B cell (primary cell): ENCODE data around the gene ARHGDIG.

Experiments
- EZH2 ChIP-seq: IDR thresholded peaks from 2 replicates; pipeline ENCODE4 v1.6.1; 2012; ENCODE audit warnings: borderline replicate concordance, low read depth, mild to moderate bottlenecking, moderate library complexity, low read length; ENCODE audit not compliant: insufficient read depth, poor library complexity, severe bottlenecking
- TF ChIP-seq, protein P1 (sequence below): fragments of 200-600 bp; IDR thresholded peaks from one replicate; pipeline ENCODE4 v1.8.0; 2022; ENCODE audit warnings: antibody characterized with exemption, mild to moderate bottlenecking

DNA sequence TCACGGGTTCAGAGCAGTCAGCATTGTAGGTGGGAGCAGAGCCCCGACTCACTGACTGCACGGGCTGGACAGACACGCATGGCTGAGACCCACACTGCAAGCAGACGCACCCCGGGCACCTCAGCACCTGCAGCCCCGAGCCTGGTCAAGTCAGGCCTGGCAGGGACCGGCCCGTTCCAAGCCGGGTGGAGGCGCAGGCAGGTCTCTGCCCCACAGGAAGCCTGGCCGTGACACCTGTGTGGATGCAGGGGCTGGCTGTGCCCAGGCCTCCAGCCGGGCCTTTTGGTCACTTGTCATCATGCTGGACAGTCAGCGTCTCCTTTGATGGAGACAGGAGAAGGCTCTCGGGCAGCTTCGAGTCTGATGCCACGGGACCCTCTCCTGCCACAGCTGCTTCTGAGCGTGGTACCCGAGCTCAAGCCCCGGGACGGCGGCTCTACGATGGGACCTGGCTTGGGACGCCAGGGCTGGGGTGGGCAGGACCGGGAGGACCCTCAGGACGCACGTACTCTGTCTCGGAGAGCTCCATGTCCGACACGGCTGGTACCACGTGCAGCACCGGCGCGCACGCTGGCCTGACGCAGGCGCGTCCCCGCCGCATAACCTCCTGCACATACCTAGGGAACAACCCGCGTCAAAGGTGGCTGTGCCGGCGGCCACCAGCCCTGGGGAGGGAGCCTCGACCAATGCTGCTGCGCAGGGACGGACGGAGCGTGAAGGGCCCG is 10.5 kb downstream of the ARHGDIG start:
- TF ChIP-seq, protein P1, sequence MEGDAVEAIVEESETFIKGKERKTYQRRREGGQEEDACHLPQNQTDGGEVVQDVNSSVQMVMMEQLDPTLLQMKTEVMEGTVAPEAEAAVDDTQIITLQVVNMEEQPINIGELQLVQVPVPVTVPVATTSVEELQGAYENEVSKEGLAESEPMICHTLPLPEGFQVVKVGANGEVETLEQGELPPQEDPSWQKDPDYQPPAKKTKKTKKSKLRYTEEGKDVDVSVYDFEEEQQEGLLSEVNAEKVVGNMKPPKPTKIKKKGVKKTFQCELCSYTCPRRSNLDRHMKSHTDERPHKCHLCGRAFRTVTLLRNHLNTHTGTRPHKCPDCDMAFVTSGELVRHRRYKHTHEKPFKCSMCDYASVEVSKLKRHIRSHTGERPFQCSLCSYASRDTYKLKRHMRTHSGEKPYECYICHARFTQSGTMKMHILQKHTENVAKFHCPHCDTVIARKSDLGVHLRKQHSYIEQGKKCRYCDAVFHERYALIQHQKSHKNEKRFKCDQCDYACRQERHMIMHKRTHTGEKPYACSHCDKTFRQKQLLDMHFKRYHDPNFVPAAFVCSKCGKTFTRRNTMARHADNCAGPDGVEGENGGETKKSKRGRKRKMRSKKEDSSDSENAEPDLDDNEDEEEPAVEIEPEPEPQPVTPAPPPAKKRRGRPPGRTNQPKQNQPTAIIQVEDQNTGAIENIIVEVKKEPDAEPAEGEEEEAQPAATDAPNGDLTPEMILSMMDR: no peak
- TF ChIP-seq EZH2: no peak
